ENCODE measurements around the gene AQP7.
"Not testable (repeated sequence)": the region's sequence is repeated elsewhere in the genome, so short reads cannot be mapped to it uniquely, and the experiment has no call there.

Gene AQP7

GRCh38 chr9:33385979-33386640 is 16.3 kb downstream of the AQP7 start:
- H3K27ac ChIP-seq (ENCODE audit: insufficient read depth, low read length, poor library complexity, severe bottlenecking); H3K36me3 ChIP-seq (ENCODE audit: control insufficient read depth, insufficient read depth, low read length); H3K4me3 ChIP-seq (ENCODE audit: insufficient read depth, low read depth, low read length, poor library complexity, severe bottlenecking); H3K4me1 ChIP-seq (ENCODE audit: control insufficient read depth, insufficient read depth, low read length, poor library complexity, severe bottlenecking); H3K27me3 ChIP-seq (replicated peaks; ENCODE audit: control insufficient read depth, insufficient read depth, low read length, poor library complexity, severe bottlenecking); DNase-seq; H3K9me3 ChIP-seq (ENCODE audit: control insufficient read depth, low read length): not testable (repeated sequence)

- not testable (repeated sequence) for H3K4me3 ChIP-seq (ENCODE audit: insufficient read depth, low read depth, low read length, poor library complexity, severe bottlenecking); H3K9me3 ChIP-seq (ENCODE audit: control insufficient read depth, low read length); H3K27ac ChIP-seq (ENCODE audit: insufficient read depth, low read length, poor library complexity, severe bottlenecking); H3K36me3 ChIP-seq (ENCODE audit: control insufficient read depth, insufficient read depth, low read length); H3K27me3 ChIP-seq (replicated peaks; ENCODE audit: control insufficient read depth, insufficient read depth, low read length, poor library complexity, severe bottlenecking); DNase-seq; H3K4me1 ChIP-seq (ENCODE audit: control insufficient read depth, insufficient read depth, low read length, poor library complexity, severe bottlenecking)
Measured at GRCh38 chr9:33385536-33385935, 16.8 kb downstream of the AQP7 start.

GRCh38 chr9:33383396-33383795 is 19.0 kb downstream of the AQP7 start:
- DNase-seq; H3K36me3 ChIP-seq (ENCODE audit: control insufficient read depth, insufficient read depth, low read length); H3K9me3 ChIP-seq (ENCODE audit: control insufficient read depth, low read length); H3K27me3 ChIP-seq (replicated peaks; ENCODE audit: control insufficient read depth, insufficient read depth, low read length, poor library complexity, severe bottlenecking); H3K4me1 ChIP-seq (ENCODE audit: control insufficient read depth, insufficient read depth, low read length, poor library complexity, severe bottlenecking); H3K4me3 ChIP-seq (ENCODE audit: insufficient read depth, low read depth, low read length, poor library complexity, severe bottlenecking); H3K27ac ChIP-seq (ENCODE audit: insufficient read depth, low read length, poor library complexity, severe bottlenecking): not testable (repeated sequence)

GRCh38 chr9:33382397-33382796 is 20.0 kb downstream of the AQP7 start:
- H3K4me1 ChIP-seq (ENCODE audit: control insufficient read depth, insufficient read depth, low read length, poor library complexity, severe bottlenecking); H3K4me3 ChIP-seq (ENCODE audit: insufficient read depth, low read depth, low read length, poor library complexity, severe bottlenecking); H3K27ac ChIP-seq (ENCODE audit: insufficient read depth, low read length, poor library complexity, severe bottlenecking); H3K36me3 ChIP-seq (ENCODE audit: control insufficient read depth, insufficient read depth, low read length); H3K27me3 ChIP-seq (replicated peaks; ENCODE audit: control insufficient read depth, insufficient read depth, low read length, poor library complexity, severe bottlenecking); H3K9me3 ChIP-seq (ENCODE audit: control insufficient read depth, low read length); DNase-seq: not testable (repeated sequence)

- DNase-seq = no peak
- H3K27ac ChIP-seq (ENCODE audit: insufficient read depth, low read length, poor library complexity, severe bottlenecking) = no peak overlapping the region
- no peaks in the 10 kb centered on the region for H3K36me3 ChIP-seq (ENCODE audit: control insufficient read depth, insufficient read depth, low read length)
- H3K4me1 ChIP-seq (ENCODE audit: control insufficient read depth, insufficient read depth, low read length, poor library complexity, severe bottlenecking) = no peaks in the 10 kb centered on the region
- no peaks in the 10 kb centered on the region for H3K27me3 ChIP-seq (replicated peaks; ENCODE audit: control insufficient read depth, insufficient read depth, low read length, poor library complexity, severe bottlenecking)
- no peak overlapping the region for H3K4me3 ChIP-seq (ENCODE audit: insufficient read depth, low read depth, low read length, poor library complexity, severe bottlenecking)
- H3K9me3 ChIP-seq (ENCODE audit: control insufficient read depth, low read length) = no peaks in the 10 kb centered on the region
Measured at GRCh38 chr9:33381231-33381791, 21.1 kb downstream of the AQP7 start.

- Histone ChIP-seq H3K4me3 (ENCODE audit: insufficient read depth, low read depth, low read length, poor library complexity, severe bottlenecking) (no peak overlapping the region), H3K27me3 (replicated peaks; ENCODE audit: control insufficient read depth, insufficient read depth, low read length, poor library complexity, severe bottlenecking) (no peaks in the 10 kb centered on the region), H3K9me3 (ENCODE audit: control insufficient read depth, low read length) (no peaks in the 10 kb centered on the region), H3K27ac (ENCODE audit: insufficient read depth, low read length, poor library complexity, severe bottlenecking) (no peak overlapping the region), H3K36me3 (ENCODE audit: control insufficient read depth, insufficient read depth, low read length) (no peaks in the 10 kb centered on the region), H3K4me1 (ENCODE audit: control insufficient read depth, insufficient read depth, low read length, poor library complexity, severe bottlenecking) (no peaks in the 10 kb centered on the region)
- DNase-seq = no peak
Measured at GRCh38 chr9:33380390-33381094, 21.8 kb downstream of the AQP7 start.

GRCh38 chr9:33379666-33380389 is 22.5 kb downstream of the AQP7 start:
- no peaks in the 10 kb centered on the region for H3K27me3 ChIP-seq (replicated peaks; ENCODE audit: control insufficient read depth, insufficient read depth, low read length, poor library complexity, severe bottlenecking)
- H3K27ac ChIP-seq (ENCODE audit: insufficient read depth, low read length, poor library complexity, severe bottlenecking) = no peak overlapping the region
- H3K9me3 ChIP-seq (ENCODE audit: control insufficient read depth, low read length) = no peaks in the 10 kb centered on the region

GRCh38 chr9:33378121-33378795 is 24.1 kb downstream of the AQP7 start:
- H3K4me1 ChIP-seq (ENCODE audit: control insufficient read depth, insufficient read depth, low read length, poor library complexity, severe bottlenecking) = peaks cover 6% of the 10 kb centered on the region
- no peaks in the 10 kb centered on the region for H3K36me3 ChIP-seq (ENCODE audit: control insufficient read depth, insufficient read depth, low read length)
- DNase-seq = no peak
- H3K4me3 ChIP-seq (ENCODE audit: insufficient read depth, low read depth, low read length, poor library complexity, severe bottlenecking) = no peak overlapping the region
- H3K9me3 ChIP-seq (ENCODE audit: control insufficient read depth, low read length) = no peaks in the 10 kb centered on the region
- no peaks in the 10 kb centered on the region for H3K27me3 ChIP-seq (replicated peaks; ENCODE audit: control insufficient read depth, insufficient read depth, low read length, poor library complexity, severe bottlenecking)
- no peak overlapping the region for H3K27ac ChIP-seq (ENCODE audit: insufficient read depth, low read length, poor library complexity, severe bottlenecking)

More at GRCh38 chr9:33379666-33380389, 22.5 kb downstream of the AQP7 start:
- Histone ChIP-seq H3K36me3 (ENCODE audit: control insufficient read depth, insufficient read depth, low read length) (no peaks in the 10 kb centered on the region), H3K4me3 (ENCODE audit: insufficient read depth, low read depth, low read length, poor library complexity, severe bottlenecking) (no peak overlapping the region), H3K4me1 (ENCODE audit: control insufficient read depth, insufficient read depth, low read length, poor library complexity, severe bottlenecking) (peaks cover 5% of the 10 kb centered on the region)
- DNase-seq = no peak

GRCh38 chr9:33377089-33377715 is 25.2 kb downstream of the AQP7 start:
- Histone ChIP-seq H3K27me3 (replicated peaks; ENCODE audit: control insufficient read depth, insufficient read depth, low read length, poor library complexity, severe bottlenecking) (no peaks in the 10 kb centered on the region), H3K36me3 (ENCODE audit: control insufficient read depth, insufficient read depth, low read length) (no peaks in the 10 kb centered on the region), H3K4me3 (ENCODE audit: insufficient read depth, low read depth, low read length, poor library complexity, severe bottlenecking) (no peak overlapping the region), H3K4me1 (ENCODE audit: control insufficient read depth, insufficient read depth, low read length, poor library complexity, severe bottlenecking) (peaks cover 6% of the 10 kb centered on the region), H3K9me3 (ENCODE audit: control insufficient read depth, low read length) (no peaks in the 10 kb centered on the region), H3K27ac (ENCODE audit: insufficient read depth, low read length, poor library complexity, severe bottlenecking) (no peak overlapping the region)
- no peak for DNase-seq

All from effector memory CD4-positive, alpha-beta T cell (primary cell).